MG63 (cell line): ENCODE results near the gene NR1I2. TPM values are rescaled to one million over a fixed set of nuclear protein-coding genes. Genes with fewer than 3 reads are reported as not detected.

Experiments used
- DNase-seq: peaks from one replicate; pipeline ENCODE4 v3.0.0-alpha.2; 2020
- H3K27me3 ChIP-seq: fragments of 250-450 bp; sonication (Bioruptor Pico); 2 replicates; pipeline ENCODE4 v1.5.1; 2020; ENCODE audit warnings: mild to moderate bottlenecking, moderate library complexity
- H3K36me3 ChIP-seq: fragments of 250-450 bp; sonication (Bioruptor Pico); 2 replicates; pipeline ENCODE4 v1.5.1; 2020; ENCODE audit warnings: mild to moderate bottlenecking, moderate library complexity
- H3K4me3 ChIP-seq: fragments of 250-450 bp; sonication (Bioruptor Pico); 2 replicates; pipeline ENCODE4 v1.5.1; 2020; ENCODE audit warnings: mild to moderate bottlenecking, moderate library complexity
- H3K9me3 ChIP-seq: fragments of 250-450 bp; sonication (Bioruptor Pico); 2 replicates; pipeline ENCODE4 v1.5.1; 2020; ENCODE audit warnings: mild to moderate bottlenecking, moderate library complexity
- total RNA-seq: library from RNA; depleted of rRNA; stranded (reverse); fragments of >200 nt; shearing (Covaris generic); gene quantifications from 2 replicates; pipeline ENCODE4 v1.2.3, GENCODE V29; 2014; ENCODE audit warnings: low replicate concordance

NR1I2 gene
- total RNA-seq, 1 experiment from 2014 or later, result not detected

DNA sequence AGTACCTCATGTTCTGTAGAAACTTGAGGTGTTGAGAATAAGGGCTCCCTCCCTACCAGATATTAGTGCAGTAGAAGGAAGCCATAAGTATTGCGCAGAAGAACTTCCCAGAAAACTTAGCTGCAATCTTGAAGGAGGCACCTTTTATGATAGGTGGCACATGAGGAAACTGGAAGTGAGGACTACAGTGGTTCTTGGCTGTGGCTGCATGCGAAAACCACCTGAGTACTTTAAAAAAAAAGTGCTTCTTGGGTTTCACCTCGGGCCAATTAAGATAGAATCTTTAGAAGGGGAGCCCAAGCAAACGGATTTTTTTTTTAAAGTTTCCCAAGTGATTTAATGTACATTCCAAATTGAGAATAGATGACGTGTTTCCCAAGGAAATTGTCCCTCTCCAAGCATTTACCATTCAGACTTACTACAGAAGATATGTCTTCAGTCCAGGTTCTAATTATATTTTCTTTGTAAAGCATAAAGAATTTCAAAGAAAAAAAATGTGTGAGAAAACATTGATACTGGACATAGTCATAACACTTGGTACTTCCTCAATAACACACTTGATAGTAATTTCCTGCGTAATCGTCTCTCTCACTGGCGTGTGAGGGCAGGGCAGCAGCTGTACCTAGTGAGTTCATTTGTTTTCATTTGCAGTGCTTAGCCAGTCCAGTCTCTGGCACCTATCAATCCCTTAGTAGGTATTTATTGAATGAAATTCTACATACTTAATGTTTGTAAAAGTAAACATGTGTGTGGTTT, 12.3 kb upstream of the NR1I2 start:
- no peaks in the 10 kb centered on the region for H3K9me3 ChIP-seq
- H3K27me3 ChIP-seq, result 0 out of 2 replicates have a peak, but pooled peaks cover 2% of the 10 kb centered on the region
- no peak overlapping the region for H3K4me3 ChIP-seq
- DNase-seq, result no peak
- no peaks in the 10 kb centered on the region for H3K36me3 ChIP-seq

DNA sequence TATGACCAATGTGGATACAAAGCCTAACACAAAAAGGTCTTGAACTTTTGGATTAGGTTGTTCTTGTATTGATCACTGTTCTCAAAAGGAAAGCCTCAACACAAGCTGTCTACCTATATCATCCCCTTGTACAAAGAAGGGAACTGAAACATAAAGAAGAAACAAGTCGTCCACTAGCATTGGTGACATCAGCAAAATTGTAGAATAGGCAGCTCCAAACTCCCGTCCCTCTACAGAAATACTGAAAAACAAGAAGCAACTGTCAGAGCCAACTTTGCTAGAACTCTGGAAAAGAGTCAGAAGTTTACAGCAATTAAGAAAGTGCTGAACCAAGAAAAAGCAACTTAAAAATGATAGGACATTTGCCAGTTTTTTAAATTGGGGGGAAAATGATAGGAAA, 7.5 kb upstream of the NR1I2 start:
- no peaks in the 10 kb centered on the region for H3K36me3 ChIP-seq
- H3K9me3 ChIP-seq, result peaks cover 12% of the 10 kb centered on the region
- H3K27me3 ChIP-seq, result 0 out of 2 replicates have a peak, but pooled peaks cover 2% of the 10 kb centered on the region
- no peak for DNase-seq
- H3K4me3 ChIP-seq, result no peak overlapping the region

DNA sequence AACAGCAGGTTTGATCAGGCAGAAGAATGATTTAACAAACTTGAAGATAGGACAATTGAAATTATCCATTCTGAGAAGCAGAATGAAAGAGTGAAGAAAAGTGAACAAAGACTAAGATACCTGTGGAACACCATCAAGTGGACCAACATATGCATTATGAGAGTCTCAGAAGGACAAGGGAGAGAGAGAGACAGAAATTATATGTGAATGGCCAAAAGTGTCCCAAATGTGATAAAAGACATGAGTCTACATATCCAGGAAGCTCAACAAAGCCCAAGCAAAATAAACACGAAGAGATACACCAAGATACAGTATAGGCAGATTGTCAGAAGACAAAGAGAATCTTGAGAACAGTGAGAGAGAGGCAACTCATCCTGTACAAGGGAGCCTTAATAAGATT, 5.6 kb upstream of the NR1I2 start:
- Histone ChIP-seq H3K27me3 (0 out of 2 replicates have a peak, but pooled peaks cover 2% of the 10 kb centered on the region), H3K36me3 (no peaks in the 10 kb centered on the region), H3K4me3 (no peak overlapping the region), H3K9me3 (peaks cover 12% of the 10 kb centered on the region)
- DNase-seq, result no peak

DNA sequence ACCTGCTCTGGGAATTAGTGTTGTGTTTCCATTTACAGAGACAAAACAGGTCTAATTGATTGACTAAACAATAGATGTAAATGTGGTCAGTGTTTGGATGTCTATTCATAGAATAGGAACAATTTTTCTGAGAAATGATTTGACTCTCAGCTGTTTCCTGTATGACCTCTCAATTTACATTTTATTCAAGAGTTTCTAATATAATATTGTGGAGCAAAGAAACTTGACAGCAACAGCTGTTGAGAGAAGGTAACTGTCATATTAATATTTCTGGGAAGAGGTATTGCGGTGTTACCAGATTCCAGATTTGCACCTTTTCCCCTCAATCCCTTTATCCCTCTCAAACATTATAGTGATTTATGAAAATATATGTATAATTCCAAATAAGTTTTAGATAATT, 3.7 kb upstream of the NR1I2 start:
- Histone ChIP-seq H3K4me3 (no peak overlapping the region), H3K36me3 (no peaks in the 10 kb centered on the region), H3K27me3 (no peaks in the 10 kb centered on the region), H3K9me3 (peaks cover 12% of the 10 kb centered on the region)
- no peak for DNase-seq

DNA sequence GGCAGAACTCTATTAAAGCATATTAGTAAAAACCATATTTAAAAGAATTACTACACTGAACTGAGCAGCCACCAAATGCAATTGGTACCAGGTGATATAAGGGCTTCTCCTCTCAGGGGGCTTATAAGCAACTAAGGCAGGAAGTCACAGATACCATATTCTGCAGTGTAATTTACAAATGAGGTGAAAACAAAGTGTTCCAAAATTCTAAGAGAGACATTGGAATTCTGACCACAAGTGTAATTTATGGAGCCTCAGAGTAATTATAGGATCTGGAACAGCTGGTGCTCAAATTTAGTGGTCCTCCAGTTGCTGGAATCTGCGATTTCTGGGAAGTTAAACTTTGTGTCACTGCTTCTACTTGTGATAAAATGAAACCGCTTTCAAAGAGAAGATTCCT, 3.1 kb upstream of the NR1I2 start:
- Histone ChIP-seq H3K27me3 (no peaks in the 10 kb centered on the region), H3K9me3 (peaks cover 12% of the 10 kb centered on the region)
- no peak for DNase-seq

DNA sequence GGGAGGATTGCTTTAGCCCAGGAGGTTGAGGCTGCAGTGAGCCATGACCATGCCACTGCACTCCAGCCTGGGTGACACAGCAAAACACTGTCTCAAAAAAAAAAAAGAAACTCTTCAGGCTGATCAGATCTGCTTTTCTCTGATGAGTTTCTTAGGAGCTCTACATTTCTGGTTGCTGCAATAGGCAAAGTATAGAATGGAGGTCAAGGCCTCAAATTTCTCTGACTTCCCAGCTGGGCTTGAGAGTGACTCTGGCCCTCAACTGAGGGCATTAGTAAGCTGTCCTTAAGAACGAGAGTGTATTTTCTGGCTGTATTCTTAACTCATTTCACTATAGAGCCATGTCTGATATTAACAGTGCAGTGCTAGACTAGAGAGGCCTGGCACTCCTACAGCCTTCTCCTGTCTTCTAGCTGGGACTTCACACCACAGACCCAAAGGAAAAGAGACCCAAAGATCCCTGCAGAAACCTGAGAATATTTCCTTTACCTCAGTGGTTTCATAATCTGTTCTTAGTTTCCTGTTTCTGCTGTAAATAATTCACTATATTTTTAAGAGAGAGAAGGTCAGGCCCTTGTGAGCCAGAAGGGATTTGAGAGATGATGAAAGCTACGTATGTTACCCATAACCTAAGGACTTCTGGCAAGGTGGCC, 2.0 kb upstream of the NR1I2 start:
- Histone ChIP-seq H3K36me3 (no peaks in the 10 kb centered on the region), H3K9me3 (peaks cover 12% of the 10 kb centered on the region), H3K27me3 (no peaks in the 10 kb centered on the region), H3K4me3 (no peak overlapping the region)
- DNase-seq, result no peak

More for the DNA sequence above, 3.1 kb upstream of the NR1I2 start:
- Histone ChIP-seq H3K36me3 (no peaks in the 10 kb centered on the region), H3K4me3 (no peak overlapping the region)

DNA sequence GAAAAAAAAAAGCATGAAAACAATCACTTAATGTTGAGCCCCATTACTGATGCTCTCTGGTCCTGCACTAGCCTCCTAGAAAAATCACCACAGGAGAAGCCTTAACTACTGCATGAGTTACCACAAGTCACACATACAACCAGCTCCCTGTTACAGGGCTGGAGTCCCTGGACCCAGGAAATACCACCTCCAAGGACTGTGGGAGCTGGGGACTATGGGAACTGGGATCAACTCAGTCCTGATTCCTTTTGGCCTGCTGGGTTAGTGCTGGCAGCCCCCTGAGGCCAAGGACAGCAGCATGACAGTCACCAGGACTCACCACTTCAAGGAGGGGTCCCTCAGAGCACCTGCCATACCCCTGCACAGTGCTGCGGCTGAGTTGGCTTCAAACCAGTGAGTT, 559 bp downstream of the NR1I2 start:
- Histone ChIP-seq H3K4me3 (no peak overlapping the region), H3K27me3 (no peaks in the 10 kb centered on the region), H3K36me3 (no peaks in the 10 kb centered on the region), H3K9me3 (no peaks in the 10 kb centered on the region)
- no peak for DNase-seq

DNA sequence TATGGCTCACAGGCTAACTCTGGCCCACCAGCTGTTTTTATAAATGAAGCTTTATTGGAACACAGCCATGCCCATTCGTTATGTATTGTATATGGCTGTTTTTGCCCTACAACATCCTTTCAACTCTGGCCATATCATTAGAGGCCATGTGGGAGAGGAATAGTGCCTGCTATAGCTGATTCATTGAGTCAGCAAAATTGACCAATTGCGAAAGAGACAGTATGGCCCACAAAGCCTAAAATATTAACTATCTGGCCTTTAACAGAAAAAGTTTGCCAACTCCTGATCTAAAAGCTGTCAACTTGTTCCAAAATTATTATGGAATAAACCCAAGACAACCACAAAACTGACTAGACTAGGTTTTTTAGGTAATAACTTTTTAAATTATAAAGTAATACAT, 1.4 kb downstream of the NR1I2 start:
- Histone ChIP-seq H3K9me3 (no peaks in the 10 kb centered on the region), H3K27me3 (no peaks in the 10 kb centered on the region), H3K36me3 (no peaks in the 10 kb centered on the region), H3K4me3 (no peak overlapping the region)
- DNase-seq, result no peak

DNA sequence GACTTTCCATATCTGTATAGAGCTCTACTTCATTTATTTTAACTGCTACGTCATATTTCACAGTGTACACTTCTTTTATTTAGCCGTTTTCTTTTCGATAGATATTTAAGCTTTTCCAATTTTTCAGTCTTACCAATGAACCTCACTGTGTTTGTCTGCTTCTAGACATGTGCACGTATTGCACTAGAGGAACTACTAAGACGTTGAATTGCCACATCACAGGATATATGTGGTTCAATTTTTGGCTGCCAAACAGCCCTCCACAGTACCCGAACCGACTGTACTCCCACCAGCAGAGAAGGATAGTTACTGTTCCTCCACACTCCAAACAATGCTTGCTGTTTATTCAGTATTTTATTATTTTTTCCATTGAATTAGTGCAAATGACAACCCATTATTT, 2.0 kb downstream of the NR1I2 start:
- Histone ChIP-seq H3K4me3 (no peak overlapping the region), H3K27me3 (no peaks in the 10 kb centered on the region), H3K9me3 (no peaks in the 10 kb centered on the region), H3K36me3 (no peaks in the 10 kb centered on the region)
- no peak for DNase-seq

DNA sequence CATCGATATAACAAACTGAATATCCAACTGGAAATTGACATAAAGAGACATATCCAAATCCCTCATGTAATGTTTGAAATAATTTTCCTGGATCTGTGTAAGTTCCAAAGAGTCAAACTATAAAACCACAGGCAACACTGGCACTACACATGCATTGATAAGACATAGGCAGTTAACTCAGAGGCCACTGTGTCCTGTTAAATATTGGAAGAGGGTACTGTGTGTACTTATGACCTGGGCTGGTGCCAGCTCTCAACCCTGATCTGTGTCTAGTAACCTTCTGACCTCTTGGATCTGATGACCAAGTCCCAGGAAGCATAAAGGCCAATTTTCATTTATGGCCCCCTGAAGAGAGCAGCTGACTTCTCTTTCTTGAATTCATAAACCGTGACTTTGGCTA, 4.5 kb downstream of the NR1I2 start:
- Histone ChIP-seq H3K27me3 (no peaks in the 10 kb centered on the region; the same call in 1 of the 2 replicates), H3K36me3 (no peaks in the 10 kb centered on the region), H3K9me3 (0 out of 2 replicates have a peak, but pooled peaks cover 4% of the 10 kb centered on the region), H3K4me3 (no peak overlapping the region)
- no peak for DNase-seq

DNA sequence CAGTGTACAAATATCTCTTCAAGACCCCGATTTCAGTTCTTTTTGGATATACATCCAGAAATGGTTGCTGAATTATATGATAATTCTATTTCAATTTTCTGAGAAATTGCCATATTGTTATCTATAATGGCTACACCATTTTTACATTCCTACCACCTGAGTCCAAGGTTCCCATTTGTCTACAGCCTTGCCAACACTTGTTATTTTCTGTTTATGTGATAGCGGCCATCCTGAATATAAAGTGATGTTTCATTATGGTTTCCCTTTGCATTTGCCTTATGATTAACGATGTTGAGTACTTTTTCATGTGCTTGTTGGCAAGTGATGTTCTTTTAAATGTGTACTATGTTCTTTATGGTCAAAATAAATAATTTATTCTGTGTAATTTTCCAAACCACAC, 8.5 kb downstream of the NR1I2 start:
- Histone ChIP-seq H3K4me3 (no peak overlapping the region), H3K27me3 (no peaks in the 10 kb centered on the region; the same call in 1 of the 2 replicates)
- DNase-seq, result no peak

DNA sequence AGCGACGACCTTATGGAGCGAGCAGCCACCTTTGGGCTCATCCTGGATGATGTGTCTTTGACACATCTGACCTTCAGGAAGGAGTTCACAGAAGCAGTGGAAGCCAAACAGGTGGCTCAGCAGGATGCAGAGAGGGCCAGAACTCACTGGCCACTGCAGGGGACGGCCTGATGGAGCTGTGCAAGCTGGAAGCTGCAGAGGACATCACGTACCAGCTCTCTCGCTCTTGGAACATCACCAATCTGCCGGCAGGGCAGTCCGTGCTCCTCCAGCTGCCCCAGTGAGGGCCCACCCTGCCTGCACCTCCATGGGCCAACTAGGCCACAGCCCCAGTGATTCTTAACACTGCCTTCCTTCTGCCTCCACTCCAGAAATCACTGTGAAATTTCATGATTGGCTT, 10.4 kb downstream of the NR1I2 start:
- H3K36me3 ChIP-seq, result no peaks in the 10 kb centered on the region
- H3K4me3 ChIP-seq, result no peak overlapping the region
- 0 out of 2 replicates have a peak, but pooled peaks cover 4% of the 10 kb centered on the region for H3K9me3 ChIP-seq
- H3K27me3 ChIP-seq, result peaks cover 2% of the 10 kb centered on the region
- no peak for DNase-seq

More for the DNA sequence above, 8.5 kb downstream of the NR1I2 start:
- Histone ChIP-seq H3K9me3 (0 out of 2 replicates have a peak, but pooled peaks cover 4% of the 10 kb centered on the region), H3K36me3 (no peaks in the 10 kb centered on the region)

DNA sequence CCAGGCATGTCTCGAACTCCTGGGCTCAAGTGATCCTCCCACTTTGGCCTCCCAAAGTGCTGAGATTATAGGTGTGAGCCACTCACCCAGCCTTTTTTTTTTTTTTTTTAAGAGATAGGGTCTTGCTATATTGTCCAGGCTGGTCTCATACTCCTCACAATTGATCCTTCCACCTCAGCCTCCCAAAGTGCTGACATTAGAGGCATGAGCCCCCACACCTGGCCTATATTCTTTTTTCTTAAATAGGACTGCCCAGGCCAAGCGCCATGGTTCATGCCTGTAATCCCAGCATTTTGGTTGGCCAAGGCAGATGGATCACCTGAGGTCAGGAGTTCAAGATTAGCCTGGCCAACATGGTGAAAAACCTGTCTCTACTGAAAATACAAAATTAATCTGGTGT, 12.5 kb downstream of the NR1I2 start:
- no peak for DNase-seq
- H3K9me3 ChIP-seq, result 0 out of 2 replicates have a peak, but pooled peaks cover 4% of the 10 kb centered on the region
- no peak overlapping the region for H3K4me3 ChIP-seq
- no peaks in the 10 kb centered on the region for H3K36me3 ChIP-seq
- peaks cover 16% of the 10 kb centered on the region for H3K27me3 ChIP-seq

DNA sequence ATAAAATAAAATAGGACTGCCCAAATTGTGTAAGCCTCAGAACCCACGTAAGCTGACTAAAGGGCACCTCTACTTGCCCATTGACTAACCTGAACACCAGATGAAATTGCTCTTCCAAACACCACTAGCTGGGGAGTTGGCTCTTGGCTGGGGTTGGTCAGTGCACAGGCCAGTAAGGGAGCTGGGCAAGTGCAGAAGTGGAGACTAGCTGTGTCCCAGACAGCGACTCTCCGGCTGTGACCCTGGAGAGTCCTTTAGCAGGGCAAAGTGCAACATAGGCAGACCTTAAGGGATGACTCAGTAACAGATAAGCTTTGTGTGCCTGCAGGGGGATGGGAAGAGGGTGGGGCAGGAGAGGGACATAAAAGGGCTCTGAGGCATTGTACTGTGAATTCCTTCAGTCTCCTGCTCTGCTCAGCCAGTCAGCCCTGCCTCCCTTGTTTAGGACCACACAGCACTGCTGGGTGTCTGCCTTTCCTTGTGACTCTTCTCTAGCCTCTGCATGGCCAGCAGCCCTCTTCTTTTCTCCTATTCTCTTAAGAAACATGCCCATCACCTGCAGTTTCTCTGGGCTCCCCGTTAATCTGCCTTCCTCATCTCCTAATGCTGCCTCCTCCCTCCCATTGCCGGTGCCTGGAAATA, 13.2 kb downstream of the NR1I2 start:
- no peak overlapping the region for H3K4me3 ChIP-seq
- 0 out of 2 replicates have a peak, but pooled peaks cover 2% of the 10 kb centered on the region for H3K9me3 ChIP-seq
- no peaks in the 10 kb centered on the region for H3K36me3 ChIP-seq
- peak; percentile 28 for DNase-seq
- peaks cover 22% of the 10 kb centered on the region for H3K27me3 ChIP-seq

DNA sequence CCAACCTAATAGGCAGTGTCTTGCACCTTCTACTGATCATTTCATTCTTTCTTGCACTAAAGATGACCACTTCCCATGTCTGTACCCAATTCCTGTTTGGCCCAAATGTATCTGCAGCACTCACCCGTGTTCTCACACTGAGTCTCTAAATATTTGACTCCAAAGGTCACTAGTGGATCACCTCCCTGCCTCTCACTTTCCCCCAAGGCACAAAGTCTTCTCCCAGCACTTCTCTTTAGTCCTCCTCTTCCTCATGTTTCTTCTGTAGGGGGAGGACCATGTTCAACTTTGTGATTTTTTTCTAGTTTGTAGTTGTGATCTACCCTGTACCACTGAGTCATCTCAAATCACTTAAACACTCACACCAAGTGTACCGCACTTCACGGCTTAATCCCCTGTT, 13.9 kb downstream of the NR1I2 start:
- Histone ChIP-seq H3K27me3 (peaks cover 29% of the 10 kb centered on the region), H3K9me3 (no peaks in the 10 kb centered on the region), H3K36me3 (no peaks in the 10 kb centered on the region), H3K4me3 (no peak overlapping the region)
- DNase-seq, result no peak

DNA sequence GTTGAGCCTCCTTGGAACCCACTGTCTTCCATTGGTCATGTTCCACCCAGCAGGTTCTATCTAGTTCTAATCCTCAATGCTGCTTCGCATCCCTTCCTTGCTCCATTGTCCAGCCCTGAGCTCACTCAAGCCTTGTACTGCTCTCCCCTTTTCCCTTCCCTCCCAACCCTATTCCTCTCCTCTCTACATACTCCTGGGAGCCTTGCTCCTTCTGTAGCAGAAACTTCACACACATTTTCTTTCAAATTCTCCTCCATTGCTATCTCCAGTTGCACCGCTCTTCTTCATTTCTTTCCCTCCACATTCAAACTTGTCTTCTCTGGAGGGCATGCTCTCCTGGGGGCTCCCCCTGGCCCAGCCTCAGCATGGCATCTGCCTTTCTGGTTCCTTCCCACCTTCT, 14.5 kb downstream of the NR1I2 start:
- Histone ChIP-seq H3K4me3 (no peak overlapping the region), H3K27me3 (peaks cover 31% of the 10 kb centered on the region), H3K36me3 (no peaks in the 10 kb centered on the region), H3K9me3 (no peaks in the 10 kb centered on the region)
- no peak for DNase-seq

DNA sequence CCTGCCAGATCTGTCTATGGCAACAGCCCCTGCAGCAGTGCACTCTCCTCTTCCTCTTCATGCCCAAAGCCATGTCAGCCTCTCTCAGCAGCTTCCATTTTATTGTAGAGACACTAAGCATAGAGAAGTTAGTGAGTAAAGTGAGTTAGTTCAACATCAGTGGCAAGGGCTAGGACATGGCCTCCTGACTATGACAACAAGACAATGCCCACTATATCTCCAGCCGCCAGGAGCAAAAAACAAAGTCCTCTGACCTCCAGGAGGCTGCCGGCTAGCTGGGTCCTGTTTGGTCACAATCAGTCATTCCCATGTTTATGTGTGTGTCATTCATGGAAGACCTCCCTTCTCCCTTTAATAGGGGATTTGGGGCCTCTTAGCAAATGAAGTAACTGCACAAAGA, 14.9 kb downstream of the NR1I2 start:
- Histone ChIP-seq H3K36me3 (no peaks in the 10 kb centered on the region), H3K4me3 (no peak overlapping the region), H3K27me3 (peaks cover 31% of the 10 kb centered on the region), H3K9me3 (no peaks in the 10 kb centered on the region)
- no peak for DNase-seq
